HG03342 (cell line): ENCODE data around the gene GZMM.

Experiments
- ATAC-seq: cut with Tn5 transposase; IDR thresholded peaks from one replicate; pipeline ENCODE4 v1.9.1; 2021; ENCODE audit warnings: mild to moderate bottlenecking, moderate library complexity; ENCODE audit not compliant: unreplicated experiment

Gene GZMM

DNA sequence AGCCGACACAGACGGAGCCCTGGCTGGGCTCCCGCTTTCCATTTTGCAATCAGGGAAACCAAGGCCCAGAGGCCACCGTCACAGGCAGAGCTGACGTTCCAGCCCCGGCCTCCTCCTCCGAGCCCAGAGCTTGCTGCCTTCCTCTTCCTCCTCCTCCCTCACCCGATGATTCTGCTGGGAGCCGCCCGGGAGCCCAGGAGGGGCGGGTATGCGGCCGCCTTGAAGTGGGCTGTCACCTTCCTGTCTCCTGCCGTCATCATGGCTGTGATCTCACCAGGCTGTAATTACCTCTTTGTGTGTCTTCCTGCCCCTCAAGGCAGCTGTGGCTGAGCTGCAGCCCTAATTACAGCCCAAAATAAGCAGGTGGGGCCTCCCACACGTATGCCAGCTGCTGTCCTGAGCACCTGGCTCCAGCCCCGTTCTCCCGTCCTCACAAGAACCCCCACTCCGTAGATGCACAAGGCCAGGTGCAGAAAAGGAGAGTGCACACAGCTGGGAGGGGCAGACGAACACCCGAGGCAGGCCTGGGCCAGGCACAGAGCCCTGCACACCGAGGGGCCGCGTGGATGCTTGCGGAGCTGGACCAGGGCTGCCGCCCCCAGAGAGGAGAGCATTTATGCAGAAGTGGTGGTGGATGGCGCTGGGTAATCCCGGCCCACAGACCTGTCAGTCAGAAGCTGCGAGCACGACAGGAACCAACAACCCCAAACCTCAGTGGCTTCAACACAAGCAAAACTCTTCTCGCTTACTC lies 32.6 kb upstream of the GZMM start:
- ATAC-seq: no peak

DNA sequence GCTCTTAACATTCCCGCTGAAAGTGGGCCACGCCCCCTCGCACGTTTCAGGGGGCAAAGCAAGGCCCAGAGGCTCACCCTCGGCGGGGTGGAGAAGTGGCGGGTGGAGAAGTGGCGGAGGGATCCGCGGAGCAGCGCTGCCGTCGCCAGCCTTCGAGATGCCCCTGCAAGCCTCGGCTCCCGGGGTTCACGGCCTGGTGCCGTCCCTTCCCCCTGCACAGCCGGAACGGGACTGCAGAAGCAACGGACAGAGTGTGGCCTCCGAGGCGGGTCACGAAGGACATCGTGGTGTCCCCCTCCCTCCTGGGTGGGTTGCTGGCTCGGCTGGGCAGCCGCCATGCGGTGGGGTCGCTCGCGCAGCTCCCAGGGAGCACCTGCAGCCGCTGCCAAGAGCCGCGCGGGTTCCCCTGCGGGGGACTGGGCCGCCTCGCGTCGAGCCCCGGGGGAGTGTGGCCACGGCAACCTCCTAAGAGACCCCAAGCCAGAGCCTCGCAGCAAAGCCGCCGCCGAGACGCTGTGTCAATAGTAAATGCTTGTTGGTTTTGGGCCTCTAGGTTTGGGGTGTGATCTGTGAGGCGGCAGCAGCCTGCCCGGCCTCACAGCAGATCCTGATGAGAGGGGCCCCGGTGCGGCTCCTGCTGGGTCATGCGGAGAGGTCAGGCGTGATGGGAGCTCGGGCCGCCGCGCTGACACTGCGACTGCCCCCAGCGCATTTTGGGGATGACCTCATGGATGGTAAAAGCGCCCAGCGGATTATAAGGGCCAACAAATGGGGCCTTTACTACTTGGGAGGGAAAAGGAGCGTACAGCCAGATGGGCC lies 31.1 kb upstream of the GZMM start:
- no peak for ATAC-seq

DNA sequence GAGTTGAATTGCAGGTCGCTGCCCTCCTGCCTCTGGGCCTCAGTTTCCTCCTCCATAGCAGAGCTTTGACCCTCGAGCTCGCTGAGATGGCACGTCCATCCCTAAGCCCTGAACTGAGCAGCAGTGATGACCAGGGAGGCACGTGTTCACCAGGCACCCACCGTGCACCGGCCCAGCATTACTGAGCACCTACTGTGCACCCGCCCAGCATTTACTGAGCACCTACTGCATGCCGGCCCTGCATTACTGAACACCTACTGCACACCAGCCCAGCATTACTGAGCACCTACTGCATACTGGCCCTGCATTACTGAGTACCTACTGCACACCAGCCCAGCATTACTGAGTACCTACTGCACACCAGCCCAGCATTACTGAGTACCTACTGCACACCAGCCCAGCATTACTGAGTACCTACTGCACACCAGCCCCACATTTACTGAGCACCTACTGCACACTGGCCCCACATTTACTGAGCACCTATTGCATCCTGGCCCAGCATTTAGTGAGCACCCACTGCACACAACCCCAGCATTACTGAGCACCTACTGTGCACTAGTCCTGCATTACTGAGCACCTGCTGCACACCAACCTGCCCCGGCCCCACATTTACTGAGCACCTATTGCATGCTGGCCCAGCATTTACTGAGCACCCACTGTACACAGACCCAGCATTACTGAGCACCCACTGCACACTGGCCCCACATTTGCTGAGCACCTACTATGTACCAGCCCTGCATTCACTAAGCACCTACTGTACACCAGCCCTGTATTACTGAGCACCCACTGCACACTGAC lies 30.3 kb upstream of the GZMM start:
- no peak for ATAC-seq

DNA sequence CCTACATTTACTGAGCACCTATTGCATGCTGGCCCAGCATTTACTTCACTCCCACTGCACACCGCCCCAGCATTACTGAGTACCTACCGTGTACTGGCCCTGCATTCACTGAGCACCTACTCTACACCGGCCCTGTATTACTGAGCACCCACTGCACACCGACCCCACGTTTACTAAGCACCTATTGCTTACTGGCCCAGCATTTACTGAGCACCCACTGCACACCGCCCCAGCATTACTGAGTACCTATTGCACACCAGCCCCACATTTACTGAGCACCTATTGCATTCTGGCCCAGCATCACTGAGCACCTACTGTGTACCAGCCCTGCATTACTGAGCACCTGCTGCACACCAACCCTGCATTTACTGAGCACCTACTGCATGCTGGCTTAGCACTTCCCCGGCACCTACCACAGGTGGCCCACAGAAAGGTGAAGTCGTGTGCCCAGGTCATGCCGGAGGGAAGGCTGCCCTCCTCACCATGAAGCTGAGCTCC lies 29.6 kb upstream of the GZMM start:
- ATAC-seq: no peak

- ATAC-seq: no peak
Observed at GRCh38 chr19:517721-518597, 25.9 kb upstream of the GZMM start.

GRCh38 chr19:518598-519231 lies 25.1 kb upstream of the GZMM start:
- no peak for ATAC-seq

DNA sequence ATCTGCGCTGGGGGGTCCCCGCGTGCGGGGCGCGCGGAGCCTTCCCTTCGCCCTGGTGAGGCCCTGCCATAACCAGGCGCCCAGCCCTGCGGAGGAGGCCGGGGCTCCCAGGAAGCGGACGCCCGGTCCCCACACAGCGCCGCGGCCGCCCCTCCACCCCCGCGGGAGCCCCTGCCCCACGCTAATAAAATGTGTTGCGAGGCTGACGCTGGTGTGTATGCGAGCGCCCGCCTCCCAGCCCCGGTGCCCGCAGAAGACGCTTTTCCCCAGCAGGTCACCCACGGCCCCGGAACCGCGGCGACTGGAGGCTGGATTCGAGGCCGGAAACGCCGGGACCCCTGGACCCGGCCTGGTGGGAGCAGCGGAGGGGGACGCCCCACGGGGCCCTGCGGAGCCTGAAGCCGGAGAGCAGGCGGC lies 24.4 kb upstream of the GZMM start:
- ATAC-seq: no peak

DNA sequence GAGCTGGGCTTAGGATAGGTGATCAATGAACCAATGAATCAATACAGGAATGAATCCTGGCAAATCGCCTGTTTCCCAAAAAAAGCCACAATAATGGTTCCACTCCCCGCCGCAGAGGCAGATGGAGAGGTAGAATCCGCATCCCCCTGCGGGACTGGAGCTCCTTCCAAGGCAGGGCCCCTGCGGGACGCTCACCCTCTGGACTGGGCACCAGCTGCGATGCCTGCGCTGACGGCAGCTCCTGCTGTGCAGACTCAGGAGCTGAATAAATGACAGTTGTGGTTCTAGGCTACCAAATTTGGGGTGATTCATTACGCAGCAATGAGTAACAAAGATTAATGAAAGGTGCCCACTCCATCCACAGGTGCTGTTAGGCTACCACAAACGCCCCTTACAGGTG lies 21.1 kb upstream of the GZMM start:
- no peak for ATAC-seq

DNA sequence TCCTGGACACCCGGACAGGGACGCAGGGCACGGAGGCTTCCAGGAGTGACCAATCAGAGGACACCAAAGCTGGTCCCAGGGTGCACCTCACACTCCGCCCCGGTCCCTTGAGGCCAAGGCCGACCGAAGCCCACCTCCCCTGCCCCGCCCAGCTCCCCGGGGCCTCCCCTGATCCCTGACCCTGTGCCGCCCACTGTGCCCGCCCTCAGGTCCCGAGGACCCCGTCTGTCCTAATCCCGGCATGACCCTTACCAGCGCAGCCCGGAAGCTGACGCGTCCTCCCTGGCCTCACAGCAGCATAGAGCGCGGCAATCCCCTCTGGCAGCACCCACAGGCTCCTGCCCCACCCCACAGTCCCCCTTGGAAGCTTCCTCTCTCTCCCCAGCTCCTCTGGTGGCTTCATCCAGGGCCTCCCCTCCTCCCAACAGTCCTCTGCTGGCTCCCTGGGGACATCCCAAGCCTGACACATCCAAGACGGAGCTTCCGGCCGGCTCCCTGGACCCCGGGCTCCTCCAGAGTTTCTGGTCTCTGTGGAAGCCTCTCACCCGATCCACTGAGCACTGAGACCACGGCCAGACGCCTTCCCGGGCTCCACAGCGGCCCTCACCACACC lies 19.7 kb upstream of the GZMM start:
- ATAC-seq: no peak

DNA sequence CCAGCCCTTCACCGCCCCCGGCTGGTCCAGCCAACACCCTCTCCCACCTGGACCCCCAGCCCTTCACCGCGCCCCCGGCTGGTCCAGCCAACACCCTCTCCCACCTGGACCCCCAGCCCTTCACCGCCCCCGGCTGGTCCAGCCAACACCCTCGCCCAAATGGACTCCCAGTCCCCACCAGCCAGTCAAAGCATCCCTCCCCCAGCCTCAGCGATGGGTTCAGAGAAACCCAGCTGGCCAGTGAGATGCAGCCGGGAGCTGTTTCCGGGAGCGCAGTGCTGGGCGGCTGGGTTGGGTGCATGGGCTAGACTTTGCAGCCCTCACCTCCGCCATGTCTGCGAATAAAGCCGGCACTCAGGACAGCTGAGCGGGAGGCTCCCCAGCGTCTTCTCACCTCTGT lies 18.8 kb upstream of the GZMM start:
- no peak for ATAC-seq

DNA sequence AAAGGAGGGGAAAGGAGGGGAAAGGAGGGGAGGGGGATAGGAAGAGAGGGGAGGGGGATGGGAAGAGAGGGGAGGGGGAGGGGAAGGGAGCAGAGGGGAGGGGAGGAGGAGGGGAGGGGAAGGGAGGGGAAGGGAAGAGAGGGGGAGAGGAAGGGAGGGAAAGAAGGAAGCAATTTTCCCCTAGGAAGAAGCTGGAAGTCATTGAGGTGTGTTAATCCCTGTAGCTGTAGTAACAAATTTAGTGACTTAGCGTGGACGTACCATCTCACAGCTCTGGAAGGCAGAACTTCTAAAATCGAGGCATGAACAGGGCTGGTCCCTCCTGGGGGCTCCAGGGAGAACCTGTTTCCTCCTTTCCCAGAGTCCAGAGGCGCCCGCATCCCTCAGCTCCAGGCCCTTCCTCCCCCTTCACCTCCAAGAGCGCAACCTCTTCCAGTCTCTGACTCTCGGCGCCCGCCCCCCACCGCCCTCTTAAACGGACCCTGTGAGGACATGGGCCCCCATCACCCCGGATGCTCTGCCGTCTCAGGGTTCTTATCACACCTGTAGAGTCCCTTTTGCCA lies 17.9 kb upstream of the GZMM start:
- ATAC-seq: no peak

GRCh38 chr19:530134-531008 lies 13.5 kb upstream of the GZMM start:
- no peak for ATAC-seq

GRCh38 chr19:531009-531752 lies 12.7 kb upstream of the GZMM start:
- ATAC-seq: peak; percentile 59

- ATAC-seq: peak; percentile 8
Observed at GRCh38 chr19:531753-532560, 11.9 kb upstream of the GZMM start, which contains the start of gene CDC34. CDC34 (plus strand) TSS chr19:531760; CDS start chr19:531932, 172 bp downstream.

DNA sequence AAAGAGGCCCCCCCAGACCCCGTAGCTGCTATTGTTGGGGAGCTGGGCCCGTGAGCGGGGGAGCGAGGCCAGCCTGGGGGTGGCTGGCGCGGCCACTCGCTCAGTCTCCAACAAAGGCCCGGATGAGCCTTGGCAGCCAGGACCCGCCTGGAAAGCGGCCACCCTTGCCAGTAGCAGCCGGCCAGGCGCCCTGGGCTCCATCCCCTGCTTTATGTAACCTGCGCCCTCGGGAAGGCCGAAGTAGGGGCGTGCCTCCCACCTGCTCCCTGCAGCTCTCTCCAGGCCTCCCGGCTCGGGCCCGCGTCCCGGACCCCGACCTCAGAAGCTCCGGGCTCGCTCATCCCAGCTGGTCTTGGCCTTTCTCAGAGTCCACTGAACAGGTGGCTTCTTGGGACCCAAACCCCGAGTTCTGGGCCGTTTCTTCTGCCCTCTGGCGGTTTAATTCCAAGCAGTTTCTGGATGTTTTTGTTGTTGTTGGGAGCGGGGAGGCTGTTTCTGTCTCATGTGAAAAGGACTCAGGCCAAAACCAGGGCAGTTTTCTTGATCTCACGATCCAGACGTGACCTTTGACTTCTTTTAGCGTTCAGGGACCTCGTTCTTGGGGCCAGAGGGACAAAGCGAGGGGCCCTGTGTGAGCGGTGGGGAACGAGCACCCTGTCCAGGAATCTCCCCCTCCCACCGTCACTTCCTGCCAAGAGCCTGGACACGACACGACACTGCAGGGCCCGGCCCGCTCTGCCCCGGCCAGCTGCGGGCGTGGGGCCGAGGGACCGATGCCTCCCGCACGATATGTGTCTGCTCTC lies 11.1 kb upstream of the GZMM start:
- no peak for ATAC-seq
